Activated CD4-positive, alpha-beta T cell treated with anti-CD3 and anti-CD28 coated beads, Interleukin-2, amount 10 ng/mL, durations not matched to agents 24 days and 14 days (primary cell): Measurements from ENCODE around the gene TBX1. TPM values are rescaled to one million over a fixed set of nuclear protein-coding genes. Genes with fewer than 3 reads are reported as not detected.

ENCODE experiments used
- DNase-seq: peaks from one replicate; pipeline ENCODE4 v3.0.0; 2022
- H3K27ac Mint-ChIP-seq: one replicate; pipeline ENCODE4 v1.8.0; 2022; ENCODE audit warnings: mild to moderate bottlenecking, mixed read lengths
- H3K27me3 Mint-ChIP-seq: one replicate; pipeline ENCODE4 v1.8.0; 2022; ENCODE audit warnings: mixed read lengths
- H3K36me3 Mint-ChIP-seq: one replicate; pipeline ENCODE4 v1.8.0; 2022; ENCODE audit warnings: low read depth, mild to moderate bottlenecking, mixed read lengths
- H3K4me1 Mint-ChIP-seq: one replicate; pipeline ENCODE4 v1.8.0; 2021; ENCODE audit warnings: mixed read lengths
- H3K4me3 Mint-ChIP-seq: one replicate; pipeline ENCODE4 v1.8.0; 2022; ENCODE audit warnings: mild to moderate bottlenecking, moderate library complexity, mixed read lengths
- H3K9me3 Mint-ChIP-seq: one replicate; pipeline ENCODE4 v1.8.0; 2021; ENCODE audit warnings: mixed read lengths
- intact Hi-C: fragments of 100-400 bp; cut with micrococcal nuclease; formaldehyde crosslinking; loops from one replicate; pipeline ENCODE4 v1.15.1; 2023
- total RNA-seq: library from RNA; stranded (reverse); gene quantifications from 2 replicates; pipeline ENCODE4 v1.2.3, GENCODE V29; 2022

Gene TBX1
- total RNA-seq, result 0.09 TPM in 1 of 2 replicates, not detected in the other

GRCh38 chr22:19760058-19760950, at the start of gene TBX1:
TBX1 (plus strand) TSS chr22:19760778; CDS start chr22:19760844, 66 bp downstream.
- Mint-ChIP-seq H3K9me3 (no peaks in the 10 kb centered on the region), H3K4me1 (peaks cover 22% of the 10 kb centered on the region), H3K27me3 (peaks cover 67% of the 10 kb centered on the region), H3K4me3 (peak within 1 kb of the TSS; percentile 72), H3K36me3 (no peaks in the 10 kb centered on the region), H3K27ac (peak within 1 kb of the TSS; percentile 67)
- no peak for DNase-seq
- intact Hi-C loops, result no loop called here

DNA sequence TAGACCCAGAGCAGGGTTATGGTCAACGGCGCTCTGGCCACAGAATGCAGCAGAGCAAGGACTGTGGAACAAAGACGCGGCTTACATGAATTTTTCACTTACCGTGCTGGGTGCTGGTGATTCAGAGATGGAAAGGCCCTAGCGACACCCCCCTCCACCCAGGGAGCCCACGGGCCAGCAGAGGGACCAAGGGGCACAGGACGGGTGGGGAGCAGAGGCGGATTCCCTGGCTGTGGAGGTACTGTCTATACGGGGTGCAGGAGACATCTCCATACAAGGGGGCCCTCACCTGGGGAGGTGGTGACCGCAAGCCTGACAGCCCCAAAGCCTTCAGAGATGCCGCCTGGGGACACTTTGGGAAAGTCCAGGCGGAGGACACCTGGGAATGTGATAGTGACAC, 47.3 kb upstream of the TBX1 start:
- Mint-ChIP-seq H3K4me3 (peak overlapping the region; percentile 64), H3K36me3 (no peaks in the 10 kb centered on the region), H3K27ac (no peak overlapping the region), H3K4me1 (peaks cover 3% of the 10 kb centered on the region), H3K9me3 (no peaks in the 10 kb centered on the region), H3K27me3 (peaks cover 26% of the 10 kb centered on the region)
- intact Hi-C loops, result no loop called here
- DNase-seq, result no peak

DNA sequence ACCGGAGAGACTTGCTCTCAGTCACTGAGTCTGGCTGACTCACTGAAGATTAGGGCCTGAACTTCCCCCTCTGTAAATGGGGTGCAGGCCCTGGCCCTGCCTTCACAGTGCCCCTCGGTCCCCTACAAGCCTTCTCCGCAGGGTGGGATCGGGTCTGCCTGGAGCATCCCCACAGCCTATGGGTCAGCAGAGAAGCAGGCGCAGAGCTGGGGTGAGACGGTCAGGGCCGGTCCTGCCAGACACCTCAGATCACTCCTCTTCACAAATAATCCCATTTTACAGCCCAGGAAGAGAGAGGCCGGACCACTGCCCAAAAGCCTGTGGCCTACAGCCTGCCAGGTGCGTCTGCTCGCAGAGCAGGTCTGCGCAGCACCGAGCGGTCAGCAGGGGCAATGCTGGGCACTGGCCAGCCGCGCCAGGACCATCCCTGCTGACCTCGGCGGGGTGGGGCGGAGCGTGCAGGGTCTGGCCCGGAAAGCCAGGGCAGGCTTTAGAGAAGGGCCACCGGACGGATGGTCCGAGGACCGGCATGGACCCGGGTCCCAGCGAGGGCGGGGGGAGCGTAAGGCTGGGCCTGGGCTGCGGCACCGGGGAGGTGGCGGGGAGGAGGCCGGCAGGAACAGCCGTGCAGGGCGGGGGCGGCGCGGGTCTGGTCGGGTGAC, 46.8 kb upstream of the TBX1 start:
- Mint-ChIP-seq H3K4me3 (peak overlapping the region; percentile 64), H3K4me1 (peaks cover 3% of the 10 kb centered on the region), H3K27me3 (peaks cover 26% of the 10 kb centered on the region), H3K36me3 (no peaks in the 10 kb centered on the region), H3K9me3 (no peaks in the 10 kb centered on the region), H3K27ac (no peak overlapping the region)
- DNase-seq, result no peak
- intact Hi-C loops, result no loop called here

DNA sequence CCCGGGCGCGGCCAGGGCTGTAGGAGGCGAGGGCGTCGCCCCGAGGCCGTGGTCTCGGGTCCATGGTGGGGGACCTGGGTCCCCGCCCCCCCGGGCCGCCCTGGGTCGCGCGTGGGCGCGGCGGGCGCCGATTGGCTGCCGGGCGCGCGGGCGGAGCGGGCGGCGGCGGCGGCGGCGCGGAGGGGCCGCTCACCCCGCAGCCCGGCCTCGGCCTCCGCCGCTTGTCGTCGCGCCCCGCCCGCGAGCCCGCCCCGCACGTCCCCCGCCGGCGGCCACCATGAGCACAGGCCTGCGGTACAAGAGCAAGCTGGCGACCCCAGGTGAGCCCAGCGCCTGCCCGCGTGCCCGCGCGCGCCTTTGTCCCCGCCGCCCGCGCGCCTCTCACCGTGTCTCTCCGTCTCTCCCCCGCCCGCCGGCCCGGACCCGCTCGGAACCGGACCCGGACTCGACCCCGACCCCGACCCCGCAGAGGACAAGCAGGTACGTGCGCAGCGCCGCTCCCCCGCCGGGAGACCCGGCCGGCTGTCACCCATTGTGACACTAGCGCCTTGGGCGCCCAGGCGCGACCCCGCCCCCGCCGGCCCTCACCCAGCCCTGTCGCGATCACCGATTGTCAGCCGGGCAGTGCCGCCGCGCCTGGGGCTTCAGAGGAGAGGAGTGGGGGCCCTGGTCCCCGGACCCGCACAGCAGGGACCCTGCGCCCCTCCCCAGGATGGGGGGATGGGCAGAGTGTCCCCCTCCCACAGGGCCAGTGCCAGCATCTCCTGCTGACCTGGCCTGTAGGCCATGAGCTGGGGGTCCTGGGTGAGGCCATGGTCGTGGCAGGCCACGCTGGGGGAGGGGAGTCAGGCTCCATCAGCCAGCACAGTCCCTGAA, 46.0 kb upstream of the TBX1 start, which contains the start of gene SEPTIN5:
SEPTIN5 (plus strand) TSS at position 192 of the 876 bp plus-strand sequence; CDS start at position 278, 86 bp downstream.
- Mint-ChIP-seq H3K27ac (no peak within 1 kb of the TSS), H3K4me1 (peaks cover 6% of the 10 kb centered on the region), H3K9me3 (no peaks in the 10 kb centered on the region), H3K36me3 (no peaks in the 10 kb centered on the region), H3K27me3 (peaks cover 30% of the 10 kb centered on the region), H3K4me3 (peak within 1 kb of the TSS; percentile 64)
- intact Hi-C loops, result no loop called here
- no peak for DNase-seq

- Mint-ChIP-seq H3K4me3 (peak overlapping the region; percentile 54), H3K9me3 (no peaks in the 10 kb centered on the region)
These were observed 45.2 kb upstream of the TBX1 start for GRCh38 chr22:19715188-19715930.

GRCh38 chr22:19716041-19716828, 44.3 kb upstream of the TBX1 start:
- Mint-ChIP-seq H3K27ac (no peak overlapping the region), H3K27me3 (peaks cover 47% of the 10 kb centered on the region), H3K4me1 (peaks cover 6% of the 10 kb centered on the region), H3K36me3 (no peaks in the 10 kb centered on the region), H3K9me3 (no peaks in the 10 kb centered on the region), H3K4me3 (no peak overlapping the region)
- intact Hi-C loops, result no loop called here
- no peak for DNase-seq

More at GRCh38 chr22:19715188-19715930, 45.2 kb upstream of the TBX1 start:
- no peaks in the 10 kb centered on the region for H3K36me3 Mint-ChIP-seq
- H3K27ac Mint-ChIP-seq, result no peak overlapping the region
- no peak for DNase-seq
- H3K27me3 Mint-ChIP-seq, result peaks cover 38% of the 10 kb centered on the region
- H3K4me1 Mint-ChIP-seq, result peaks cover 6% of the 10 kb centered on the region
- intact Hi-C loops, result no loop called here

DNA sequence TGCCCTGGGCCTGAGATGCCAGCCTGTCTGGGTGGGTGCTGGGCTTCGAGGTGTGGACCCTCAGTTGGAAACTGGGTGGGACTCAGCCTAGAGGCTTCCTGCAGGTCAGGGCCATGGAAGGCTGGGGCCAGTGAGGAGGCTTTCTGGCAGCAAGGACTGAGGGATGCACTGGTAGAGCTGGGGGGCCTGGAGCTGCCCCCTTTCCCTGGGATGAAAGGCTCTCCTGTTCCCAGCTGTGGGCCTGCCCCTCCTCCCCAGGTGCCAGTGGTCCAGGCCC, 43.8 kb upstream of the TBX1 start:
- Mint-ChIP-seq H3K4me3 (no peak overlapping the region), H3K9me3 (no peaks in the 10 kb centered on the region), H3K27ac (no peak overlapping the region), H3K27me3 (peaks cover 52% of the 10 kb centered on the region), H3K4me1 (peaks cover 6% of the 10 kb centered on the region), H3K36me3 (no peaks in the 10 kb centered on the region)
- no peak for DNase-seq
- intact Hi-C loops, result no loop called here

DNA sequence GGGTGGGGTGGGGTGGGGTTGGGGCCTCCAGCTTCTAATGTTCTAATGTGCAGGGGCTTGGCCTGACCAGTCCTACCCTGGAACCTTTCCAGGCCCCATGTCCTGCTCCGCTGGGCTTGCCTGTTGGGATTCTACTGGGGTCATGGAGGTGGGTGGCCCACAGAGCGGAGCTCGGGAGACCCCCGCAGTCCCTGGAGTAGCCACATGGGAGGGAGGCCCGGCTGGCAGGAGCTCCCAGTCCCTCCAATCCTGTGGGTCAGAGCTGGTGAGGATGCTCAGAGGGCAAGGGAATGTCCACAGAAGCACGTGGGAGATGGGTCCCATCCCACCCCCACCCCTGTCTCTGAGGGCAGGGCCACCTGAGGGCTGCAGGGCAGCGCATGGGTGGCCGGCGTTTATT, 43.4 kb upstream of the TBX1 start:
- peaks cover 6% of the 10 kb centered on the region for H3K4me1 Mint-ChIP-seq
- no peak overlapping the region for H3K27ac Mint-ChIP-seq
- no peak overlapping the region for H3K4me3 Mint-ChIP-seq
- no peaks in the 10 kb centered on the region for H3K36me3 Mint-ChIP-seq
- intact Hi-C loops, result no loop called here
- DNase-seq, result no peak
- H3K9me3 Mint-ChIP-seq, result no peaks in the 10 kb centered on the region
- H3K27me3 Mint-ChIP-seq, result peaks cover 51% of the 10 kb centered on the region

DNA sequence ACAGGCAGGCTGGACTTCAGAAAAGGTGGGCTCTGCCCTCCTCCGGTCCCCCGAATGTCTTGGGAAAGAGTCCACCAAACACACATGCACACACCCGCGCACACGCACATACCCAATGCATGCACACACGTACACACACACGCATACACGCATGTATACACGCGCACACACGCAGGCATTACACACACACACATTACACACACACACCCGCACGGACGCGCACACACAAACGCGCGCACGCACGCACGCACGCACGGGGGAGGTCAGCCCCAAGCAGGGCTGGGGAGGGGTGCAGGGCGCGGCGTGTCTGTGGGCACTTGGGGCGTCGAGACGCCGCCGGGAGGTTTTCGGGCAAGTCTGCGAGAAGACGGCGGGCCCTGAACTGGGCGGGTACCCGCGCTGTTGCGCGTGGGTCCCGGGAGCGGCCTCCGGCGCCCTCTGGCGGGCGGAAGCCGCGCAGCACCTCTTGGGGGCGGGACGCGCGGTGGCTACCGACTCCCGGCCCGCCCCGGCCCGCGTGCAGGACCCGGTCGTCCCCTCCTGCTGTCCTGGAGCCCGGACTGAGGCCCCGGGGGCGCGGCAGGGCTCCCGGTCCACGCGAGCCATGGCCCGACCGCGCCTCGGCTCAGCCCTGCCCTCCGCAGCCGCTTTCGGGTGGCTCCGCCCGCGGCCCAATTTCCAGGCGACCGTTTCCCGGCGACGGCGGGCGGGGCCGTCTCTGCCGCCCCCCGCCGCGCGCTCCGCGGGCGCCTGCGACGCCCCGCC, 42.7 kb upstream of the TBX1 start:
- intact Hi-C loops, result loop anchor here (1.0 kb wide), 1 partner anchor 39 kb away; no protein-coding TSS in a partner anchor
- peaks cover 46% of the 10 kb centered on the region for H3K27me3 Mint-ChIP-seq

DNA sequence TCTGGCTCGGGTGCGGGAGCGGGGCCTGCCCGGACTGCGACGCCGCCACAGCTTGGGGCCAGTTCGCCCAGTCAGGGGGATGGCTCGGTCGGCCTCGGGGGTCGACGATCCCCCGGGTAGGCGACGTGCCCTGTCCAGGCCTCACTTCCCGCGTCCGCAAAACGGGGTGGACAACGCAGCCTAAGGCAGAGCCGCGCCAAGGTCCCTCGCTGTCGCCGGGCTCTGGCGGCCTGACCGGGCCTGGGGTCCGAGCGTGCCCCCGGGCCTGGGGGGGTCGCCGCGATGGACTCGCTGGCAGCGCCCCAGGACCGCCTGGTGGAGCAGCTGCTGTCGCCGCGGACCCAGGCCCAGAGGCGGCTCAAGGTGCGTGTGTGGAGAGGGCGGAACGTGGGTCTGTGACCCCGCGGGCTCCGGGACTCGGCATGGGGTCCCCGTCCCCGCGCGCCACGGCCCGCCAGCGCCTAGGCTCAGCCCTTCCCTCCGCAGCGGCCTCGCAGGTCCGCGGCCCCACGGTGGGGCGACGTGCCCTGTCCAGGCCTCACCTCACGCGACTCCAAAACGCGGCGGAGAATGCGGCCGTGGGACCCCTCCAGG, 42.0 kb upstream of the TBX1 start:
- no peak overlapping the region for H3K27ac Mint-ChIP-seq
- intact Hi-C loops, result loop anchor here (1.0 kb wide), 1 partner anchor 39 kb away; no protein-coding TSS in a partner anchor
- DNase-seq, result no peak
- no peak overlapping the region for H3K4me3 Mint-ChIP-seq
- H3K36me3 Mint-ChIP-seq, result no peaks in the 10 kb centered on the region
- H3K9me3 Mint-ChIP-seq, result no peaks in the 10 kb centered on the region
- peaks cover 44% of the 10 kb centered on the region for H3K27me3 Mint-ChIP-seq
- H3K4me1 Mint-ChIP-seq, result peaks cover 8% of the 10 kb centered on the region

More for the DNA sequence above, 42.7 kb upstream of the TBX1 start:
- no peaks in the 10 kb centered on the region for H3K36me3 Mint-ChIP-seq
- no peak overlapping the region for H3K27ac Mint-ChIP-seq
- peak overlapping the region; percentile 78 for H3K4me3 Mint-ChIP-seq
- peak; percentile 96 for DNase-seq
- H3K9me3 Mint-ChIP-seq, result no peaks in the 10 kb centered on the region
- H3K4me1 Mint-ChIP-seq, result peaks cover 6% of the 10 kb centered on the region

- Mint-ChIP-seq H3K36me3 (no peaks in the 10 kb centered on the region), H3K27me3 (peaks cover 40% of the 10 kb centered on the region), H3K4me3 (peak overlapping the region; percentile 71), H3K27ac (no peak overlapping the region), H3K4me1 (peaks cover 8% of the 10 kb centered on the region), H3K9me3 (no peaks in the 10 kb centered on the region)
- intact Hi-C loops, result no loop called here
- no peak for DNase-seq
These were observed 41.5 kb upstream of the TBX1 start for GRCh38 chr22:19719050-19719482.
